GM19452 (cell line): Measurements from ENCODE around the gene PLS1.

Experiments used
- ATAC-seq: cut with Tn5 transposase; IDR thresholded peaks from one replicate; pipeline ENCODE4 v1.9.1; 2021; ENCODE audit not compliant: unreplicated experiment

Gene PLS1

GRCh38 chr3:142636050-142636449, 39.9 kb downstream of the PLS1 start:
- no peak for ATAC-seq

GRCh38 chr3:142636664-142637063, 40.5 kb downstream of the PLS1 start:
- no peak for ATAC-seq

GRCh38 chr3:142638291-142638690, 42.1 kb downstream of the PLS1 start:
- ATAC-seq = no peak

- ATAC-seq = no peak
Observed at GRCh38 chr3:142641504-142641903, 45.3 kb downstream of the PLS1 start.

GRCh38 chr3:142642956-142643355, 46.8 kb downstream of the PLS1 start:
- no peak for ATAC-seq

GRCh38 chr3:142644502-142644901, 48.3 kb downstream of the PLS1 start:
- no peak for ATAC-seq

- ATAC-seq = no peak
Observed at GRCh38 chr3:142645236-142645793, 49.1 kb downstream of the PLS1 start.

- ATAC-seq = no peak
Observed at GRCh38 chr3:142646020-142646785, 50.0 kb downstream of the PLS1 start.

- ATAC-seq = no peak
Observed at GRCh38 chr3:142647856-142648255, 51.7 kb downstream of the PLS1 start.

- ATAC-seq = no peak
Observed at GRCh38 chr3:142648950-142649349, 52.8 kb downstream of the PLS1 start.

GRCh38 chr3:142650001-142650693, 54.0 kb downstream of the PLS1 start:
- no peak for ATAC-seq

GRCh38 chr3:142651711-142652110, 55.5 kb downstream of the PLS1 start:
- no peak for ATAC-seq

GRCh38 chr3:142652826-142653292, 56.7 kb downstream of the PLS1 start:
- ATAC-seq = no peak

GRCh38 chr3:142656575-142656974, 60.4 kb downstream of the PLS1 start:
- ATAC-seq = no peak

GRCh38 chr3:142657033-142657432, 60.8 kb downstream of the PLS1 start:
- no peak for ATAC-seq

GRCh38 chr3:142660383-142660782, 64.2 kb downstream of the PLS1 start:
- no peak for ATAC-seq

- ATAC-seq = no peak
Observed at GRCh38 chr3:142660893-142661292, 64.7 kb downstream of the PLS1 start.

GRCh38 chr3:142663865-142664264, 67.7 kb downstream of the PLS1 start:
- ATAC-seq = no peak

- ATAC-seq = no peak
Observed at GRCh38 chr3:142664311-142664710, 68.1 kb downstream of the PLS1 start.

- ATAC-seq = no peak
Observed at GRCh38 chr3:142664819-142665218, 68.6 kb downstream of the PLS1 start.

GRCh38 chr3:142670120-142670519, 73.9 kb downstream of the PLS1 start:
- ATAC-seq = no peak

- ATAC-seq = no peak
Observed at GRCh38 chr3:142676151-142676550, 80.0 kb downstream of the PLS1 start.
